ENCODE results near the gene APLNR. TPM values are rescaled to one million over a fixed set of nuclear protein-coding genes. Genes with fewer than 3 reads are reported as not detected.

Gene APLNR
- total RNA-seq, 1 experiment from 2014 or later, result 0.39 TPM

GRCh38 chr11:57203882-57204480, 33.1 kb downstream of the APLNR start:
- Histone ChIP-seq H3K23ac (ENCODE audit: insufficient read length, low read depth, low read length) (no peak overlapping the region), H4K8ac (replicated peaks; ENCODE audit: insufficient read length, low read depth, low read length) (no peak overlapping the region), H2AFZ (ENCODE audit: low read length) (no peak overlapping the region), H3K79me1 (ENCODE audit: insufficient read depth, low read depth, low read length, poor library complexity, severe bottlenecking) (no peaks in the 10 kb centered on the region), H3K4me2 (ENCODE audit: insufficient read depth, insufficient read length, low read length) (no peak overlapping the region), H3K79me2 (ENCODE audit: insufficient read depth, low read length) (no peaks in the 10 kb centered on the region), H2BK5ac (ENCODE audit: insufficient read length, low read length) (no peak overlapping the region), H3K14ac (ENCODE audit: insufficient read depth, low read length) (no peak overlapping the region), H2BK15ac (ENCODE audit: low read depth, low read length) (no peak overlapping the region), H3K9ac (ENCODE audit: extremely low read depth, insufficient read length, low read length) (no peak overlapping the region), H3K4me1 (ENCODE audit: insufficient read depth, low read length) (peaks cover 17% of the 10 kb centered on the region; the same call in 1 of the 2 replicates), H4K5ac (ENCODE audit: insufficient read length, low read depth, low read length) (no peak overlapping the region), H4K91ac (ENCODE audit: insufficient read length, low read depth, low read length) (no peak overlapping the region), H2AK5ac (ENCODE audit: insufficient read length, low read length) (no peak overlapping the region), H3K56ac (ENCODE audit: insufficient read length, low read depth, low read length) (no peak overlapping the region), H2BK20ac (ENCODE audit: low read depth, low read length, poor library complexity, severe bottlenecking) (no peak overlapping the region), H3K9me3 (ENCODE audit: control insufficient read depth, low read depth, low read length) (no peaks in the 10 kb centered on the region), H2BK12ac (ENCODE audit: insufficient read length, low read depth, low read length) (no peak overlapping the region), H3K27me3 (ENCODE audit: insufficient read depth, low read length) (no peaks in the 10 kb centered on the region; the same call in 1 of the 2 replicates), H2BK120ac (ENCODE audit: low read depth, low read length, poor library complexity, severe bottlenecking) (no peak overlapping the region), H3K18ac (ENCODE audit: insufficient read length, low read depth, low read length) (peak overlapping the region; percentile 59), H3K4ac (ENCODE audit: low read depth, low read length) (no peak overlapping the region), H3K27ac (ENCODE audit: insufficient read length, low read depth, low read length) (no peak overlapping the region), H4K20me1 (ENCODE audit: control insufficient read depth, insufficient read depth, insufficient read length) (no peaks in the 10 kb centered on the region), H3K23me2 (ENCODE audit: insufficient read length, low read depth, low read length, poor library complexity, severe bottlenecking) (peaks cover 2% of the 10 kb centered on the region), H3T11ph (ENCODE audit: low read length) (no peak overlapping the region)
- no peaks in the 10 kb centered on the region; a peak in 2 of 5 replicates for H3K9me3 Mint-ChIP-seq
- peaks cover 0 to 2% (median 0%) of the 10 kb centered on the region in 3 experiments; a peak in 1 of 7 replicates for H3K36me3 Mint-ChIP-seq (ENCODE audit: insufficient read depth in 1 of 3, low read depth in 3 of 3)
- no peak for DNase-seq
- peak overlapping the region in 2 of 3 experiments; percentile 57 to 72; a peak in 4 of 7 replicates for H3K27ac Mint-ChIP-seq
- no peak overlapping the region for H3K4me3 Mint-ChIP-seq
- WGBS (ENCODE audit: extremely low coverage, insufficient read length, low lambda C conversion rate), result no CpG with 5 or more reads among the region's 7 CpGs
- H3K27me3 Mint-ChIP-seq (ENCODE audit: low read depth), result no peaks in the 10 kb centered on the region
- H3K4me1 Mint-ChIP-seq, result peaks cover 31 to 36% of the 10 kb centered on the region in 2 experiments
- TF ChIP-seq CTCF (conservative IDR thresholded peaks at IDR 0.05), result no peak
